Measurements from ENCODE around the gene POGK.
"Not testable (repeated sequence)": the region's sequence is repeated elsewhere in the genome, so short reads cannot be mapped to it uniquely, and the experiment has no call there.

The POGK gene, protein sequence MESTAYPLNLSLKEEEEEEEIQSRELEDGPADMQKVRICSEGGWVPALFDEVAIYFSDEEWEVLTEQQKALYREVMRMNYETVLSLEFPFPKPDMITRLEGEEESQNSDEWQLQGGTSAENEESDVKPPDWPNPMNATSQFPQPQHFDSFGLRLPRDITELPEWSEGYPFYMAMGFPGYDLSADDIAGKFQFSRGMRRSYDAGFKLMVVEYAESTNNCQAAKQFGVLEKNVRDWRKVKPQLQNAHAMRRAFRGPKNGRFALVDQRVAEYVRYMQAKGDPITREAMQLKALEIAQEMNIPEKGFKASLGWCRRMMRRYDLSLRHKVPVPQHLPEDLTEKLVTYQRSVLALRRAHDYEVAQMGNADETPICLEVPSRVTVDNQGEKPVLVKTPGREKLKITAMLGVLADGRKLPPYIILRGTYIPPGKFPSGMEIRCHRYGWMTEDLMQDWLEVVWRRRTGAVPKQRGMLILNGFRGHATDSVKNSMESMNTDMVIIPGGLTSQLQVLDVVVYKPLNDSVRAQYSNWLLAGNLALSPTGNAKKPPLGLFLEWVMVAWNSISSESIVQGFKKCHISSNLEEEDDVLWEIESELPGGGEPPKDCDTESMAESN

DNA sequence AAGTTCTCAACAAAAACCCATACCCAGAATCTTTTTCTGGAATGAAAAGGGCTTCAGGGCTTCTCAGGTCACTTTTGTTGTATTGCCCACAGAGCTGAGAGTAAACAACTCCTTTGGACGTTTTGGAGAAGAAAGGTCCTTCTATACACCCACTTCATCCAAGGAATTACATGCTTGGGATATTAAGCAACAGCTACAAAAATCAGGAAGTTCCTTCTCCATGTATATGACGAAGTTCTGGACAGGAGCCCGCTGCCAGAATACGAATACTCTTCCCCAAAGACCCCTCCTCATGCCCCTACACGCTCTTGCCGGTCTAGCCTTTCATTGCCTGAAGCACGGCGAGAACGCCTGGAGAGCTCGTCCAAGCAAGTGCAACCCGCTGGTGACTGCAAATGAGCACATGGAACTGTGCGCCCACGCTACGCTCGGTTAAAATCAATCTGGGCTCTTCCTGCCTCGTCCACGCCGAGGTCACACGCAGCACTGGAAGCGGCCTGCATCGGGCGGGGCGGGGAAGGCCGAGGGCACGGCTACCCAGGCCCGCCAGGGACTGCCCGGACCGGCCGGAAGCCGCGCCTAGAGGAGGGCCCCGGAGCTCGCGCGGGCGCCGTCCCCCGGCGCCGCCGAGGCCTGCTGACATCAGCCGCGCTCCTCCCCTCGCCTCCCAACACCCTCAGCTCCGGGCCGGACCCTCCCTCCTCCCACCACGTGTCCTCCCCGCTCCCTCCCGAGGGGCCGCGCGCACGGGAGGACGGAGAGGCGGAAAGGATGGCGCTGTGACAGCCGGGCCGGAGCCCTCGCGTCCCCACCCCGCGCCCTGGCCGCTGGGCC is at the start of gene POGK:
Gene POGK (plus strand): TSS at position 710 of the 834 bp plus-strand sequence. CDS start 1,482 bp downstream, outside the sequence.
- peak; percentile 94 for DNase-seq (ENCODE audit: low spot score)

DNA sequence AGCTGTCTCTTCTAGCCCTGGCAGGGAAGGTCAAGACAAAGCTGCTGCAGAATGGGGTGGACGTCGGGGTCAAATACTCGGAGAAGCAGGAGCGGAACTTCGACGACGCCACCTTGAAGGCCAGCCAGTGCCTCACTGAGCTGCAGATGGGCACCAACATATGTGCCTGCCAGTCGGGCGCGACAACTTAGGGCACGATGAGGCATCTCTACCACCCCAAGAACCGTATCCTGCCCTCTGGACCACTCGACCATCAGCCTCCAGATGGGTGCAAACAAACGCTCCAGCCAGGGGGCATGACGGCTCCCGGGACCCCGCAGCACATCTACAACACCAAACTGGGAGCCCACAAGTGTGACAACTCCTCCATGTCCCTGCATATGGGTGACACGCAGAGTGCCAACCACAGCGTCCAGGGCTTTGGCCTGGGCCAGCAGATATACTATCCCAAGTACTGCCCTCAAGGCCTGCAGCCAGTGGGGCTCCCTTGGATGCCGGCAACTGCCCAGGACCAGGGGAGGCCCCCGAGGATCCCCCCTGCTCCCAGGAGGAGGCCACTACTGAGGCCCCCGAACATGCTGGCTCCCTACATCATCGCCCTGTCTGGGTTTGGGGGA is 42.5 kb upstream of the POGK start:
- no peak for DNase-seq (ENCODE audit: low spot score)

DNA sequence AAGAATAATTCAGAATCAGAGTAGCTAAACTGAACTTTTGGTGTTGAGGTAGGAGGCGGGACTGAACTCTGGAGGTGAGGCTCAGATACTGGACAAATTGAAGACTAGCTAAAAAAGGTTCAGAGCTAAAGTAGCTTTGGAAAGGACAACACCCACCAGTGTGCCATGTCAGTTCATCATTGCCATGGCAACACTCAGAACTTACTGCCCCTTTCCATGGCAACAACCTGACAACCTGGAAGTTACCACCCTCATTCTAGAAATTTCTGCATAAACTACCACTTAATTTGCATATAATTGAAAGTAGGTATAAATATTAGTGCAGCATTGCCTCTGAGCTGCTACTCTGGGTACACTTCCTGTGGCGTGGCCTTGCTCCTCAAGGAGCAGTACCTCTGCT is 30.3 kb upstream of the POGK start:
- no peak for DNase-seq (ENCODE audit: low spot score)

DNA sequence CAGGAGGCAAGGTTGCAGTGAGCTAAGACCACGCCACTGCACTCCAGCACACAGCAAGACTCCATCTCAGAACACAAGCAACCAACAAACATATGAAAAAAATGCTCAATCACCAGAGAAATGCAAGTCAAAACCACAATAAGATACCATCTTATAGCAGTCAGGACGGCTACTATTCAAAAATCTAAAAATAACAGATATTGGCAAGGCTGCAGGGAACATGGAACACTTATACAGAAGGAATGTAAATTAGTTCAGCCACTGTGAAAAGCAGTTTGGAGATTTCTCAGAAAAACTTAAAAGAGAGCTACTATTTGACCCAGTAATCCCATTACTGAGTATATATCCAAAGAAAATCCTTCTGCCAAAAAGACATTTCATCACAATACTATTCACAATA is 27.6 kb upstream of the POGK start:
- peak; percentile 17 for DNase-seq (ENCODE audit: low spot score)

DNA sequence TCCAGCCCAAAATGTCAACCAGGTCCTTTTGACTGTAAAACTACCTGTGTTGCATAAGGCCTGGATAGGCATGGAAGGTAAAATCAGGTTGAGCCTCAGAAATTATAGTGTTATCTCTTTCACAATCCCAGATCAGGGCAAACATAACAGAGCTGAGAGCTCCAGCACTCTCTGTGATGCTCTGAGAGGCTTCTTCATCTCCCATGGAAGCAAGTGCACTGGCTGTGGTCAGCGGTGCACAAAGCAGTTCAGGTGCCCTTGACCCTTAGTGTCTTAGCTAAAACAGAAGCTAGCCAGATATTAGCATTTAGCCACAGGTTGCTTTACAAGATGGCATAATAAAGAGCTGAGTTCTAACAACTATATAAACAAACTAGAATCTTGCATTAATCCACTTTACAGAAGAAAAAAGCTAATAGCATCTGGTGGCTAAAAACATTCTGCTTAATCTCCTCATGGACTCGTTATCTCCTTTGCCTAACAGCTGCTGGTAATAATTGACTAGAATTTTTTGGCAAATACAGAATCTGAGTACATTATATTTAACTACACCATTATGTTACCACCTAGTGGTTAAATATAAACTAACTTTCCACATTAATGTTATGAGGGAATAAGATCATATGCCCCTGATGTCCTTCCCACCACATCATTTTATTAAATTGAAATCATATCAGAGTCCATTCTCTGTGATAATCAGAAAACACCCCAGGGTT is 25.6 kb upstream of the POGK start:
- DNase-seq (ENCODE audit: low spot score): no peak

DNA sequence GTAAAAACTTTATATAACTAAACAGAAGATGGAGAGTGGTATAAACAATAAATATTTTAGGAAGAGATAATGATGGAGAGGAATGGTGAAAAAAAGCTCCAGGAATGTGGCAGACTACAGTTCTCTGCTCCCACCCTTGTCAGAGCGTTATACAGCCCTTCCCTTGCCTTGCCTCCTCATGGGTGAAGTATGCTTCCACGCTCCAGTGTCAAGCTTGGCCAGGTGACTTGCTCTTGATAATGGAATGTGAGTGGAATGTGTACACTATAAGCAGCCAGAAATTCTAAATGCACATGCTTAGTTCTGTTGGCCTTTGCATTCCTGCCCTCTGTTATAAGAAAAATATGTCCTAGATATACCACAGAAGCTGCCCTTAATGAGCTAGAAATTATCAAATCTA is 24.7 kb upstream of the POGK start:
- peak; percentile 25 for DNase-seq (ENCODE audit: low spot score)

DNA sequence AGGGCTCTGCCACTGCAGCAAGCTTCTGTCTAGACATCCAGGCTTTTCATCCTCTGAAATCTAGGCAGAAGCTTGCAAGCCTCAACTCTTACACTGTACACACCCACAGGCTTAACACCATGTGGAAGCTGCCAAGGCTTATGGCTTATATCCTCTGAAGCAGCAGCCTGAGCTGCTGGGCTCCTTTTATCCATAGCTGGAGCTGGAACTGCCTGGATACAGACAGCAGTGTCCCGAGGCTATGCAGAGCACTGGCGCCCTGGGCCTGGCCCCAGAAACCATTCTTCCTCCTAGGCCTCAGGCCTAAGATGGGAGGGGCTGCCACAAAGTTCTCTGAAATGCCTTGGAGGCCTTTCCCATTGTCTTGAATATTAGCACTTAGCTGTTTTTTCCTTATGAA is 19.3 kb upstream of the POGK start:
- no peak for DNase-seq (ENCODE audit: low spot score)

DNA sequence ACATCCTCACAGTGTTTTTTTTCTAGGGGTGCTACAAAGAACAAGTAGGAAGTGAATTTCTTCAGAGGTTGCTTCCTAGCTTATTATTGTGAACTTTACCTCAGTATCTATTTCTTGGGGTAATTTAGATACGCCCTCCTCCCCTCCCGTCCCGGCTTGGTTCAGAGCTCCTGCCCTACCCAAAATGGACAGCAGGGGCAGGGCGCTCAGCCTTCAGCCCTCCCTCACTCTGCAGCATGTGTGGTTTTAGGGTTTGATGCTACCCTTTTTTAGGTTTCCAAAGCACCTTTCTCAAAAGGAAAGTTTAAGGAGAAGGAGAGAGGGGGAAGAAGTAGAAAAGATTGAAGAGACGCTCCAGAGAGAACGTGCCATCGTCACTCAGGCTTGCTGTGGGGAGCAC is 16.9 kb upstream of the POGK start:
- no peak for DNase-seq (ENCODE audit: low spot score)

DNA sequence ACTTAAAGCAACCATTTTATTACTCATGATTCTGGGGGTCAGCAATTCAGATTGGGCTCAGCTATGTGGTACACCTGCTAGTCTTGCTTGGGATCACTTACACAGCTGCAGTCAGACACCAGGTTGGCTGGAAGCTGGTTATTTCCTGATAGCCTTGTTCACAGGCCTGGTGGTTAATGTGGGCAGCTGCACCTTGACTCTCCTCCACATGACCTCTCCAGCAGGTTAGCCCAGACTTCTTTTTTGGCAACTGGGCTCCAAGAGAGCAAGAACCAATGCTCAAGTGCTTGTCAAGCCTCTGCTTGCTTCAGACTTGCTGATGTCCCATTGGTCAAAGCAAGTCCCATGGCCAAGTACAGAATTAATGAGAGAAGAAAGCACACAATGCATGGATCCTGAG is 11.8 kb upstream of the POGK start:
- no peak for DNase-seq (ENCODE audit: low spot score)

DNA sequence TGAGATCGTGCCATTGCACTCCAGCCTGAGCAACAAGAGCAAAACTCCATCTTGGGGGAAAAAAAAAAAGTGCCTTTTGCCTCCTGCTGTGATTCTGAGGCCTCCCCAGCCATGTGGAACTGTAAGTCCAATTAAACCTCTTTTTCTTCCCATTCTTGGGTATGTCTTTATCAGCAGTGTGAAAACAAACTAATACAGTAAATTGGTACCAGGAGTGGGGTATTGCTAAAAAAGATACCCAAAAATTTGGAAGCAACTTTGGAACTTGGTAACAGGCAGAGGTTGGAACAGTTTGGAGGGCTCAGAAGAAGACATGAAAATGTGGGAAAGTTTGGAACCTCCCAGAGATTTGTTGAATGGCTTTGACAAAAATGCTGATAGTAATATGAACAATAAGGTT is 9.5 kb upstream of the POGK start:
- not testable (repeated sequence) for DNase-seq (ENCODE audit: low spot score)

DNA sequence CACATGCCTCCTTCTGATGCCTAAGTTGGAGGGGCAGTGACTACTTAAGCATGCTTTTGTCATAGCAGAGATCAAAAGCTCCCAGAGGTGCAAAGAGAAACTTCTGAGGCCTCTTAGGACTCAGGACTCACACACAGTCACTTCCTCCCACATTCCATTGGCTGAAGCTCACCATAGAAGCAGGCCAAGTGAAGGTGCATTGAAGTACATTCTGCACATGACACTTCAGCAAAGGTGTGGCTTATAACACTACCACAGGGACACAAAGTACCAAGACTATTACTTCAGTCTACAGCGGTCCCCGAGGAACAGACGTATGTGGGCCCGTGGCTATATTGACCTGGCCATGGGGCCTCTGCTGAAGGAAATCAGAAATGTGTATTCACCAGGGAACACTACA is 2.5 kb upstream of the POGK start:
- no peak for DNase-seq (ENCODE audit: low spot score)

DNA sequence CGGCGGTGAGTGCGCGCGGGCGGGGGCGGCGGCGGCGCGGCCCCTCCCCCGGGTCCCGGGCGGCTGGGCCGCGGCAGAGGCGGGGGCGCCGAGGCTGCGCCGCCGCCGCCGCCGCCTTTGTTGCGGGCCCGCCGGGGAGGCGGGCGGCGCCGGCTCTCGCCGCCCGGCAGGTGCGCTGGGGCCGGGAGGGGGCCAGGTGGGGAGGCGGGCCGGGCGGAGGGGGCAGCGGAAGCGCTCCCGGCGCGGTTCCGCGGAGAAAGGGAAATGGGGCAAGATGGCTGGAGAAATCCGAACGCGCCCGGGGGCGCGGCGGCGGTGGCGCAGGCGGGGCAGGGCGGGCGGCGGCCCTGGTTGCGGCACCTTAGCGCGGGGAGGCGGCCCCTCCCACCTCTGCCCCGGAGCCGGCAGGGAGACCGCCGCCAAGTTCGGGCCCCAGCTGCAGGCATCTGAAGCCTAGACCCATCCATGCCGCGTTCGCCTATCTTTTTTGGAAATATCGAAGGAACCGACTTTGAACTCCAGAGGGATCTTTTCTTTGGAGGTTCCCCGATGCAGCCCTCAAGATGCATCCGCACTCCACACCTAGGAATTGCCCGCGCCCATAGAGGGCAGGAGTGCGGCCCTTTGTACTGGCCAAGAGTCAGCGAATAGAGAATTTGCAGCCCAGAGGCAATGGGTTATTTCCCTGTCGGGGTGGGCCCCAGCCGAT is 479 bp downstream of the POGK start:
- DNase-seq (ENCODE audit: low spot score): peak; percentile 44

DNA sequence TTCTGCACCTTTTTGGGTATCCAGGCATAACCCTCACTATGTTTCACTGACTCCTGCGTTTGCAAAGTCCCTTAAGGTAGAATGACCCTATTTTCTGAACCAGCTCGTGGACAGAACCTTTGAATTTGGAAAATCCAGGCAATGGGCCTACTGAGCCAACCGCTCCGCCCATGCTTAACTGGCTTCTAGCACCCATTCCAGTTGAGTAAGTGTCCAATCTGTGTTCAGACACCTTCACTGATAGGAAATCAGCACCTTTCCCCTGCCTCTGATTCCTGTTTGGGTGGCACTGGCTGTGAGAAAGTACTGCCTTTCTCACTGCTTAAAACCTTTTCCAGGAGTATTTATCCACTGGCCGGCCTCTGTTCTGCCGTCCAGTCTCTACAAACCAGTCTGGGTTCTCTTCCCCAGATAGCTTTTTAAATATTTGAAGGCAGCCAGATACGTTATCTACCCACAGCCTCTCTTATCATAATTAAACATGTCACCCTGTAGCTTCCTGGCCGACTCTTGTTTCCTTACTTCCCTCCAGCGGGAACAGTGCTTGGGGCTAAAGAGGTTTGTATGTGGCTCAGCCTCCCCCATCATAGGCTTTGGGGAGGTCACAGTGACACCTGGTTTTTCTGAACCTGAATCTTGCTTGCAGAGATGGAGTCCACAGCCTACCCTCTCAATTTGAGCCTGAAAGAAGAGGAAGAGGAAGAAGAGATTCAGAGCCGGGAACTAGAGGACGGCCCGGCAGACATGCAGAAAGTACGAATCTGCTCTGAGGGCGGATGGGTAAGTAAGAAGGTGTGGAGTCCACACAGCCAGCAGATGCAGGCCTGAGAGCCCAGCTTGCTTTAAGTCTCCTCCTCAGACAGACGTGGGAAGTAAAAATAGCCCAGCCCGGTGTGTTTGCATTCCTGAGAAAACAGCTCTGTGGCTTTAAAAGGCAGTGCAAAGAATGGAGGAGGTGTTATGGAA is 1.3 kb downstream of the POGK start:
- no peak for DNase-seq (ENCODE audit: low spot score)

DNA sequence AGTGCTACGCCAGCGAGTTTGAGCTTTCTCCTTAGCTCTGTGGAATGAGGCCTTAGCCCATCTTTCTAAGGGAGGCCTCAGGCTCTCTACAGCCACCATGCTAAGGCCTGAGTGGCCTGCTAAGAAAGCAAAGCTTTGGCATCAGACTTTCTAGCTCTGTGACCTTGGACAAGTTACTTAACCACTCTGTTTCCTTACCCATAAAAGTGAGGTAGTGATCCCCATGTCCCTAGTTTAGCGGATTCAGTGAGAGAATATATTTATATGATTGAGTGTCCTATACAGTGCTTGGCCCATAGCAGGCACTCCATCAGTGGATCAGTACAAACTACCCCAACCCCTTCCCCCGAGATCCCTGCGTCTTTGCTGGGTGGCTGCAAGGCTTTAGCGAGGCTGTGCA is 4.0 kb downstream of the POGK start:
- no peak for DNase-seq (ENCODE audit: low spot score)

DNA sequence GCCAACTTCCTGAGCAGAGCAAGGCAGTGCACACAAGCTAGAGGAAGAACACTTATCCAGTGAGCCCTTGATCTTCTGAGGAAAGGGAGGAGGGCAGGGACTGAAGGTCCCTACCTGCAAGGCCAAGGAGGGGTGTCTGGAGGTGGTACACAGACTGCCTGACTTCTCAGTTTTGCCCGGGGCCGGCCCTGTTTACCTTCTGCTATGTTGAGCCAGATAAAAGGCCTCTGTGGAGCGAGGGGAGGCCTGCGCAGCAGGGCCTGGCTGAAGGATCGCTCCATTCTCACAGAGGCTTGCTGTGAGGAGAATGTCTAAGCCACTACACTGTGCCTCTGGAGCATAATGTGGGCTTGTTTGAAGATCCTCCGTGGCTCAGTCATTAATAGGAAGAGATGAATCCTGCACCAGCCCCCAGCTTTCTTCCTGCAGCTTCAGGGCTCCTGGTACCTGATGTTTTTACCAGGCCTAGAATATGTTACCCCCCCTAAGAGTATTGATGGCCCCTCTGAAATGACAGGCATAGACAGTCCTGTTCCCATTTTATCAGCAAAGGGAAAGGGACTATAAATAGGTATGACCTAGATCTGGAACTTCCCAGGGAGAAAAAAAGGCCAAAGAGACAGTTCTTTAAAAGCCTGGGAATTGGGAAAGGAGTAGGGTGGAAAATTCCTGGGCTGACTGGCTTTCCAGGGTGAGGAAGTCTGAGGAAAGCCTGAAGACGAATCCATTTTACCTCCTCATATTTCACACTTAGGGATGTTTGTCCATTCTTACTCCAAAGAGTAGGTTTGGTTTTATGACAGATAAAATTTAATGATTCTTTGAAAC is 4.7 kb downstream of the POGK start:
- DNase-seq (ENCODE audit: low spot score): no peak

DNA sequence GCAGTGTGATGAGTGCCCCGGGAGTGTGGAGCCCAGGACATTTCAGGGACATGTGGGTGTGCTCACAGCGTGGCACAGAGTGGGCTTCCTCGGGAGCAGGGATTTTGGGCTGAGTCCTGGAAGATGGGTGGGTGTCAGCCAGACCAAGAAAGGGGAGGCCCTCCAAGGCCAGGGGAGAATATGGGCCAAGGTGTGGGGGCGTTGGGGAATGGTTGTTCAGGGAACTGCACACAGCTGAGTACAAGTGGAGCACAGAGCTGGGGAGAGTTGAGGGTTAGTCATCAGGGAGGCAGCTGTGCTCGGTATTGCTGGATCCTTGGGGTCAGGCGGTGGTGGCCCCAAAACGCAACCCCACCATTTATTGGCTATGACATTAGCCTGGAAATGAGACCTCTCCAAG is 5.5 kb downstream of the POGK start:
- no peak for DNase-seq (ENCODE audit: low spot score)

DNA sequence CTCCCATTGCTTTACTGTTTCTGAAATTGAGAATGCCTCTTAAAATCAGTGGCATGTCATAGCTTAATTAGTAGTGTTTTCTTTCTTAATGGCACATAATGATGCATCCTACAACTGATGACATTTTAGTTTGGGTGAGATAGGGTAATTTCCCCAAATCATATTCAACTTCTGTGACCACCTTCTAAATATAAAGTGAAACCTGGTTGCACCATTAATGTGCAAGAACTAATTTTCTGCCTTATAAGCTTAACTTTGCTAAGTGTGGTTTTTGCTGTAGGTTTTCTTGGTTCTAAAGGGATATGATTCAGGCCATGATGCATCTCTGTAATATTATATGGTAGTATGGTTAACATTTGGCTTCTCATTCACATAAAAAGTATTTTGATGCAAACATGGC is 8.9 kb downstream of the POGK start:
- DNase-seq (ENCODE audit: low spot score): no peak

DNA sequence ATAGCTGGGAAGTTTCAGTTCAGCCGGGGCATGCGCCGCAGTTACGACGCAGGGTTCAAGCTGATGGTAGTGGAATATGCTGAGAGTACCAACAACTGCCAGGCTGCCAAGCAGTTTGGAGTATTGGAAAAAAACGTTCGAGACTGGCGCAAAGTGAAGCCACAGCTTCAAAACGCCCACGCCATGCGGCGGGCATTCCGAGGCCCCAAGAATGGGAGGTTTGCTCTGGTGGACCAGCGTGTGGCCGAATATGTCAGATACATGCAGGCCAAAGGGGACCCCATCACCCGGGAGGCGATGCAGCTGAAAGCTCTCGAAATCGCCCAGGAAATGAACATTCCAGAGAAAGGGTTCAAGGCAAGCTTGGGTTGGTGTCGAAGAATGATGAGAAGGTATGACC is 9.9 kb downstream of the POGK start:
- DNase-seq (ENCODE audit: low spot score): no peak

DNA sequence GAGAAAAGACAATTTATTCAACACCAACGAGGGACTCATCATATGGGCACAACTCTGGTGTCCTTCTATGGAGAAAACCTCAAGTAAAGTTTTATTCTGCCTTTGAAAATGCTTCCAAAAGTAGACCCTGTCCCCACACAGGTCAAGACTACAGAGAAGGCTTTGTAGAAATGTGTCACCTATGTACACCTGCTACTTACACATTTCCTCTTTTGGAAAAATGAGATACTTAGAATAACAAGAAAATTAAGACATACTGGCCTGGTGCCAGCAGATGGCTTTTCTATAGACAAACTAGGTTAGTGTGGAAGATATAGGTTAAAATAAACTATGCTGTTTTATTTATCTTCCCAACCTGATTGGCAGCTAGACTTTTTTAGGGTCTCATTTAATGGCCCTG is 13.6 kb downstream of the POGK start:
- DNase-seq (ENCODE audit: low spot score): no peak
